Measurements from ENCODE around the gene ASXL3. TPM values are rescaled to one million over a fixed set of nuclear protein-coding genes. Genes with fewer than 3 reads are reported as not detected.

ASXL3 gene
- total RNA-seq, 1 experiment from 2014 or later, result 0.47 TPM

GRCh38 chr18:33612632-33613031 is 34.6 kb downstream of the ASXL3 start:
- Mint-ChIP-seq H3K27ac (ENCODE audit: unreplicated experiment) (no peak overlapping the region), H3K4me1 (ENCODE audit: low read depth, unreplicated experiment) (no peaks in the 10 kb centered on the region), H3K9me3 (ENCODE audit: low read depth, unreplicated experiment) (no peaks in the 10 kb centered on the region), H3K36me3 (ENCODE audit: insufficient read depth, unreplicated experiment) (no peaks in the 10 kb centered on the region), H3K4me3 (ENCODE audit: low read depth, unreplicated experiment) (no peak overlapping the region), H3K27me3 (ENCODE audit: unreplicated experiment) (no peaks in the 10 kb centered on the region)
- CTCF ChIA-PET, result no interaction called here
- BruUV-seq (replicated peaks), result no TSS peak
- DNase-seq, result no peak
- no peak for TF ChIP-seq CTCF (IDR thresholded peaks at IDR 0.05; ENCODE audit: unreplicated experiment)
- intact Hi-C loops (cut with micrococcal nuclease; ENCODE audit: unreplicated experiment), result loop anchor here (10.0 kb wide), 1 partner anchor 58 kb away; no protein-coding TSS in a partner anchor

GRCh38 chr18:33616556-33616955 is 38.5 kb downstream of the ASXL3 start:
- TF ChIP-seq CTCF (IDR thresholded peaks at IDR 0.05; ENCODE audit: unreplicated experiment), result no peak
- no TSS peak for BruUV-seq (replicated peaks)

DNA sequence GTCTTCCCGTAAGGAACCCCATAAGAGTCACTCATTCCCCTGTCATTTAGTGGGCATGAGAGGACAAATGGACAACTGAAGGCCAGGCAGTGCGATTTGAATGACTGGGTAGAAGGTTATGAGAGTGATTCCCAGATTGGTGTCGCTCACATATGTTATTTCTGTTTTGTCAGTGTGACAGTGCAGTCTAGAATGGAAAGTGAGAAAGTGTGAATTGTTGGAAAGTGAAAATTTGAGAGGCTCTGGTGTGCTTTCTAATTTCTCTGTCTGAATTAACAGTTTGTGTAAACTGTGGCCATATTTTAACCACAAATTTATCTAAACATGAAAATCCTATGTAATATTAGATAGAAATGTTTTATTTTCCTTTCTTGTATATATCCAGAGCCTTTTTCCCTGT is 49.1 kb downstream of the ASXL3 start:
- H3K27me3 Mint-ChIP-seq (ENCODE audit: unreplicated experiment), result no peaks in the 10 kb centered on the region
- no TSS peak for BruUV-seq (replicated peaks)
- intact Hi-C loops (cut with micrococcal nuclease; ENCODE audit: unreplicated experiment), result no loop called here

More at GRCh38 chr18:33616556-33616955, 38.5 kb downstream of the ASXL3 start:
- intact Hi-C loops (cut with micrococcal nuclease; ENCODE audit: unreplicated experiment), result loop anchor here (10.0 kb wide), 1 partner anchor 62 kb away; no protein-coding TSS in a partner anchor
- no peak overlapping the region for H3K4me3 Mint-ChIP-seq (ENCODE audit: low read depth, unreplicated experiment)
- H3K4me1 Mint-ChIP-seq (ENCODE audit: low read depth, unreplicated experiment), result no peaks in the 10 kb centered on the region
- no peak overlapping the region for H3K27ac Mint-ChIP-seq (ENCODE audit: unreplicated experiment)
- no peaks in the 10 kb centered on the region for H3K36me3 Mint-ChIP-seq (ENCODE audit: insufficient read depth, unreplicated experiment)
- H3K9me3 Mint-ChIP-seq (ENCODE audit: low read depth, unreplicated experiment), result no peaks in the 10 kb centered on the region
- no peaks in the 10 kb centered on the region for H3K27me3 Mint-ChIP-seq (ENCODE audit: unreplicated experiment)
- DNase-seq, result no peak
- CTCF ChIA-PET, result no interaction called here

DNA sequence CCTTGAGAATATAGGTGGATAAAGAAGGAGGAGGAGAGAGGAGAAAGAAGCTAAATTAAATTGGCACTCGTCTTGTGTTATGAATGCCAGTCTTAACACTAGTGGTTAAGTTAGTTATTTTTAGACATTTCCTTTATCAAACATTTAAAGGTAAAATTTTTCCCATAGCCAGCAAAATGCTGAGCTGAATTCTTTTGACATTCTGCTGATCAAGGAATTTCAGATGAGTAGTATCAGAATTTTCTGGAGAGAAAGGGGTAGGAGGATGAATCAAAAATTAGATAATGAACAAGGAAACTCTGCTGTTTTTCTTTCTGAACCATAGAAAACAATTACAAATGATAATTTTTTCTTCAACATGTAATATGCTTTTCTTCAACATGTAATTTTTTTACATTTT is 52.5 kb downstream of the ASXL3 start:
- TF ChIP-seq CTCF (IDR thresholded peaks at IDR 0.05; ENCODE audit: unreplicated experiment), result no peak
- intact Hi-C loops (cut with micrococcal nuclease; ENCODE audit: unreplicated experiment), result no loop called here
- CTCF ChIA-PET, result interaction anchor here (0.6 kb wide), 1 partner anchor 75 kb away, joined by 3 read pairs; no protein-coding TSS in a partner anchor
- no peak for DNase-seq
- H3K4me1 Mint-ChIP-seq (ENCODE audit: low read depth, unreplicated experiment), result no peaks in the 10 kb centered on the region
- H3K9me3 Mint-ChIP-seq (ENCODE audit: low read depth, unreplicated experiment), result peaks cover 2% of the 10 kb centered on the region
- no peaks in the 10 kb centered on the region for H3K27me3 Mint-ChIP-seq (ENCODE audit: unreplicated experiment)
- no peaks in the 10 kb centered on the region for H3K36me3 Mint-ChIP-seq (ENCODE audit: insufficient read depth, unreplicated experiment)
- H3K27ac Mint-ChIP-seq (ENCODE audit: unreplicated experiment), result no peak overlapping the region
- BruUV-seq (replicated peaks), result no TSS peak
- no peak overlapping the region for H3K4me3 Mint-ChIP-seq (ENCODE audit: low read depth, unreplicated experiment)

More for the DNA sequence above, 49.1 kb downstream of the ASXL3 start:
- TF ChIP-seq CTCF (IDR thresholded peaks at IDR 0.05; ENCODE audit: unreplicated experiment), result no peak
- Mint-ChIP-seq H3K4me1 (ENCODE audit: low read depth, unreplicated experiment) (no peaks in the 10 kb centered on the region), H3K27ac (ENCODE audit: unreplicated experiment) (no peak overlapping the region), H3K9me3 (ENCODE audit: low read depth, unreplicated experiment) (no peaks in the 10 kb centered on the region), H3K4me3 (ENCODE audit: low read depth, unreplicated experiment) (no peak overlapping the region), H3K36me3 (ENCODE audit: insufficient read depth, unreplicated experiment) (no peaks in the 10 kb centered on the region)
- DNase-seq, result no peak
- CTCF ChIA-PET, result no interaction called here

Data from Calu3 (cell line).